ENCODE measurements around the gene MTG2.

GRCh38 chr20:62157387-62158087 lies 25.3 kb upstream of the MTG2 start:
- TF ChIP-seq, protein P1, sequence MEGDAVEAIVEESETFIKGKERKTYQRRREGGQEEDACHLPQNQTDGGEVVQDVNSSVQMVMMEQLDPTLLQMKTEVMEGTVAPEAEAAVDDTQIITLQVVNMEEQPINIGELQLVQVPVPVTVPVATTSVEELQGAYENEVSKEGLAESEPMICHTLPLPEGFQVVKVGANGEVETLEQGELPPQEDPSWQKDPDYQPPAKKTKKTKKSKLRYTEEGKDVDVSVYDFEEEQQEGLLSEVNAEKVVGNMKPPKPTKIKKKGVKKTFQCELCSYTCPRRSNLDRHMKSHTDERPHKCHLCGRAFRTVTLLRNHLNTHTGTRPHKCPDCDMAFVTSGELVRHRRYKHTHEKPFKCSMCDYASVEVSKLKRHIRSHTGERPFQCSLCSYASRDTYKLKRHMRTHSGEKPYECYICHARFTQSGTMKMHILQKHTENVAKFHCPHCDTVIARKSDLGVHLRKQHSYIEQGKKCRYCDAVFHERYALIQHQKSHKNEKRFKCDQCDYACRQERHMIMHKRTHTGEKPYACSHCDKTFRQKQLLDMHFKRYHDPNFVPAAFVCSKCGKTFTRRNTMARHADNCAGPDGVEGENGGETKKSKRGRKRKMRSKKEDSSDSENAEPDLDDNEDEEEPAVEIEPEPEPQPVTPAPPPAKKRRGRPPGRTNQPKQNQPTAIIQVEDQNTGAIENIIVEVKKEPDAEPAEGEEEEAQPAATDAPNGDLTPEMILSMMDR (IDR thresholded peaks at IDR 0.05 in 2 of 3, conservative IDR thresholded peaks at IDR 0.05 in 1 of 3; ENCODE audit: control insufficient read depth in 2 of 3, extremely low read depth in 1 of 3, insufficient read depth in 1 of 3, low read depth in 3 of 3, low read length in 3 of 3), result no peak
- TF ChIP-seq EED (IDR thresholded peaks at IDR 0.05; ENCODE audit: low read depth), result no peak
- no peak for TF ChIP-seq YY1 (IDR thresholded peaks at IDR 0.05; ENCODE audit: low read depth, low read length)
- no peak for TF ChIP-seq HDGF (IDR thresholded peaks at IDR 0.05)
- no peak for TF ChIP-seq KDM1A (IDR thresholded peaks at IDR 0.05; ENCODE audit: borderline replicate concordance)
- no peak for TF ChIP-seq POLR2A (IDR thresholded peaks at IDR 0.05; ENCODE audit: low read depth, low read length)
- no peak for TF ChIP-seq TAF1 (IDR thresholded peaks at IDR 0.05; ENCODE audit: borderline replicate concordance, low read depth, low read length)
- no peak for TF ChIP-seq FOS (IDR thresholded peaks at IDR 0.05; ENCODE audit: borderline replicate concordance, extremely low read depth, insufficient read length)
- TF ChIP-seq GATAD2B (conservative IDR thresholded peaks at IDR 0.05; ENCODE audit: low read depth), result no peak
- no peak for TF ChIP-seq ZNF24 (IDR thresholded peaks at IDR 0.05)

Measured in GM12878 (cell line).